ENCODE data around the gene DEXI.
"Not testable (repeated sequence)": the region's sequence is repeated elsewhere in the genome, so short reads cannot be mapped to it uniquely, and the experiment has no call there.

The DEXI gene

DNA sequence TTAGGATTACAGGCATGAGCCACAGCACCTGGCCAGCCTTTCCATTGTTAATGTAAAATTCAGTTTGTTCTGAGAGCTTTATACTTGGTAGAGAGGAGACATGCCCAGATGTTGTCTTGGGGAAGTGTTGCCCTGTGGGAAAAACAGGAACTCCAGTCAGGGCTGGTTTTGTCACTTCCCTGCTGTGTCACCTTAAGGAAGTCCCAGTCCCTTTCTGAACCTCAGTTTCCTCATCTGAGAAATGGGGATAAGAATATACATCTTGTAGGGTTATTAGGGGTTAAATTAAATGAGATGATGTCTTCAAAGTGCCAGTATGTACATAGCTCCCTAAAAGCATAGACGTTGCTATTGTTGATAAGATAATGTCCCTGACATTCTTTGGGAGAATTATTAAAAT lies 27.3 kb upstream of the DEXI start:
- Histone ChIP-seq H3K4me3 (ENCODE audit: low read length) (no peak overlapping the region), H3K9me3 (ENCODE audit: control insufficient read depth, insufficient read depth, low read length) (no peaks in the 10 kb centered on the region), H3K36me3 (ENCODE audit: control insufficient read depth, insufficient read depth, low read length) (no peaks in the 10 kb centered on the region), H3K4me1 (ENCODE audit: control insufficient read depth, insufficient read depth, low read length) (0 out of 2 replicates have a peak, but pooled peaks cover 1% of the 10 kb centered on the region), H3K27me3 (ENCODE audit: control insufficient read depth, insufficient read depth, low read length) (no peaks in the 10 kb centered on the region), H3K27ac (ENCODE audit: low read length) (no peak overlapping the region)
- DNase-seq (ENCODE audit: low read depth, low spot score) = no peak
- WGBS (ENCODE audit: insufficient coverage, insufficient read length) = no CpG with 5 or more reads among the region's 1 CpG

DNA sequence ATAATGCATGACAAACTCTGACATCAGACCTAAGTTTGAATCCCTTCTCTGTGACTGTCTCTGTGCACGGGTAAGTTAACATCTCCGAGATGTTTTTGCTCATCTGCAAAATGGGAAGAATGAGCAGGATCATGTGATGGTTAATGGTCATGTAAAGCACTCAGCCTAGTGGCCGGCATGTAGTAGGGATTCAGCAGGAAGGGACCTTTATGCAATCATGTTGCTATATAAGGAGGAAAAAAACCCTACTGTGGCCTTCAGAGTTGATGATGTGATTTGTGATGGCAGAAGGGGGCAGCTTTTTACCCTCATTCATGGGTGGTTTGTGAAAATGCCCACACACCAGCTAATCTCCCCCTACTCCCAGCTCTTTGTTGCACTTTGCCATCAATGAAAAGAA lies 26.2 kb upstream of the DEXI start:
- Histone ChIP-seq H3K27ac (ENCODE audit: low read length) (no peak overlapping the region), H3K9me3 (ENCODE audit: control insufficient read depth, insufficient read depth, low read length) (no peaks in the 10 kb centered on the region), H3K4me1 (ENCODE audit: control insufficient read depth, insufficient read depth, low read length) (peaks cover 5% of the 10 kb centered on the region; the same call in 1 of the 2 replicates), H3K4me3 (ENCODE audit: low read length) (no peak overlapping the region), H3K36me3 (ENCODE audit: control insufficient read depth, insufficient read depth, low read length) (no peaks in the 10 kb centered on the region), H3K27me3 (ENCODE audit: control insufficient read depth, insufficient read depth, low read length) (no peaks in the 10 kb centered on the region)
- no CpG with 5 or more reads among the region's 3 CpGs for WGBS (ENCODE audit: insufficient coverage, insufficient read length)
- DNase-seq (ENCODE audit: low read depth, low spot score) = no peak

DNA sequence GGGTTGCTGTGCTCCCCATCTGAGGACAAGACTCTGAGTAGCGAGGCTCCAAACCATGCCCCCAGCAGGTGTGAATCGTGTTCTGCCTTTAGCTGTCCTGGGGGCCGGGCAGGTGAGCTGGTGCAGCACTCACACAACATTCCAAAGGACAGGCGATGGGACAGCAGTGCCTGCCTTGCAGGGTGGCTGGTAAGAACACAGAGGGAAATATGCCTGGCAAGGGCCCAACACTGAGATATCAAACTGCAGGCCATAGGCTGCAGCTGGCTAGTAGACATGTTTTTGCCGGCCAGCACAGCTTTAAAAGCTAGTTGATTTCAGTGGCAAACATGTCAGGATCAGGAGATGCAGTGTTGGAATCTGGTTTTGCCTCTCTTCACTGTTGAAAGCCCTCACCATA lies 25.7 kb upstream of the DEXI start:
- H3K36me3 ChIP-seq (ENCODE audit: control insufficient read depth, insufficient read depth, low read length) = no peaks in the 10 kb centered on the region
- H3K27me3 ChIP-seq (ENCODE audit: control insufficient read depth, insufficient read depth, low read length) = no peaks in the 10 kb centered on the region
- DNase-seq (ENCODE audit: low read depth, low spot score) = no peak
- H3K4me3 ChIP-seq (ENCODE audit: low read length) = no peak overlapping the region
- H3K27ac ChIP-seq (ENCODE audit: low read length) = no peak overlapping the region
- no CpG with 5 or more reads among the region's 5 CpGs for WGBS (ENCODE audit: insufficient coverage, insufficient read length)
- peaks cover 5% of the 10 kb centered on the region; the same call in 1 of the 2 replicates for H3K4me1 ChIP-seq (ENCODE audit: control insufficient read depth, insufficient read depth, low read length)
- no peaks in the 10 kb centered on the region for H3K9me3 ChIP-seq (ENCODE audit: control insufficient read depth, insufficient read depth, low read length)

DNA sequence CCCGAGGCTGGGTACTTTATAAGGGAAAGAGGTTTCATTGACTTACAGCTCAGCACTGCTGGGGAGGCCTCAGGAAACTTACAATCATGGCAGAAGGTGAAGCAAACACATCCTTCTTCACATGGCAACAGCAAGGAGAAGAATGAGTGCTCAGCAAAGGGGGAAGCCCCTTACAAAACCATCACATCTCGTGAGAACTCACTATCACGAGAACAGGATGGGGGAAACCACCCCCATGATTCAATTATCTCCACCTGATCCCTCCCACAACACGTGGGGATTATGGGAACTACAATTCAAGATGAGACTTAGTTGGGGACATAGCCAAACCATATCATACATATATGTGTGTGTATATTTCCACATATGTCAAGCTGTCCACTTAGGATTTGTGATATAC lies 24.3 kb upstream of the DEXI start:
- not testable (repeated sequence) for H3K36me3 ChIP-seq (ENCODE audit: control insufficient read depth, insufficient read depth, low read length); H3K9me3 ChIP-seq (ENCODE audit: control insufficient read depth, insufficient read depth, low read length); H3K4me3 ChIP-seq (ENCODE audit: low read length); H3K27me3 ChIP-seq (ENCODE audit: control insufficient read depth, insufficient read depth, low read length); H3K27ac ChIP-seq (ENCODE audit: low read length); DNase-seq (ENCODE audit: low read depth, low spot score); H3K4me1 ChIP-seq (ENCODE audit: control insufficient read depth, insufficient read depth, low read length)
- no CpG with 5 or more reads among the region's 4 CpGs for WGBS (ENCODE audit: insufficient coverage, insufficient read length)

DNA sequence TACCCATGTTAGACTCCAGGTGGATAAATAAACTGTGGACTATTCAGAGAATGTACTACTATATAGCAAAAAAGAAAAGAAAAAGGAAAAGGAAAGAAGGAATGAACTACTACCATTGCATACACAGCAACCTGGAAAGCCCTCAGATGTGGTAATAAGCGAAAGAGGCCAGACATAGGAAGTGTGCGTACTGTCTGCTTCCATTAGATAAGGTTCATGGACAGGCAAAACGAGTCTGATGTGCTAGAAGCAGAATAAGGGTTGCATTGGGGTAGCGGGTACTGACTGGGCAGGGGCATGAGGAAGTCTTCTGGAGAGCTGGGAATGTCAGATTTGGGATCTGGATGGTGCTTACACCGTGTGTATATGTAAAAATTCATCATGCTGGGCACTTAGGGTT lies 23.9 kb upstream of the DEXI start:
- no CpG with 5 or more reads among the region's 5 CpGs for WGBS (ENCODE audit: insufficient coverage, insufficient read length)
- Histone ChIP-seq H3K27ac (ENCODE audit: low read length) (no peak overlapping the region), H3K36me3 (ENCODE audit: control insufficient read depth, insufficient read depth, low read length) (no peaks in the 10 kb centered on the region), H3K4me1 (ENCODE audit: control insufficient read depth, insufficient read depth, low read length) (peaks cover 3% of the 10 kb centered on the region; the same call in 1 of the 2 replicates), H3K27me3 (ENCODE audit: control insufficient read depth, insufficient read depth, low read length) (no peaks in the 10 kb centered on the region), H3K4me3 (ENCODE audit: low read length) (no peak overlapping the region), H3K9me3 (ENCODE audit: control insufficient read depth, insufficient read depth, low read length) (no peaks in the 10 kb centered on the region)
- no peak for DNase-seq (ENCODE audit: low read depth, low spot score)

DNA sequence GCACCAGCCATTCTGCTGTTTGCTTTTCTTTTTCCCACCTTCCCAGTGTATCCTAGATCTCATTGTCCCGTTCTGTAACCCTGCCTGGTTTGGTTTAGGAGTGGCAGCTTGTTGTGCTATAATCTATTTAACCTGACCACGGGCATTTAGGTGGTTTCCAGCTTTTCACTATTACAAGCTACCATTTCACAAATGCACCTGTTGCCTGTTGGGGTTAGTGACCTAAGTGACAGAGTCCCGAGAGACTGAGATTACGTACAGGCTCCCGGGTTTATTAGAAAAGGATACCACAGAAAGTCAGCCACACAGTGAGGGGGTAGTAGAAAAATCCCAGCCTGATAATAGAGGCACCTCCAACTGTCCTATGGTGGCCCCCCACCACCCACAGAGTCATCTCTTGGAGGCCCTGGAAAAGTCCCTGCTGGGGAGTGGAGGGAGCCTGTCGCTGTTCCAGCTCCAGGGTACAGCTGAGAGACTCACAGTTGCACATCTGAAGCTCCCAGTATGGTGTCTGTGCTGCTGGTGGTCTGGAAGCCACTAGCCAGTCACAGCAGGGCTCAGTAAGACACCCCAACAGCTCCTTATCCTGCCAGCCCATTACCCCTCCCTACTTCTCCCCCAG lies 23.3 kb upstream of the DEXI start:
- no peaks in the 10 kb centered on the region for H3K27me3 ChIP-seq (ENCODE audit: control insufficient read depth, insufficient read depth, low read length)
- H3K9me3 ChIP-seq (ENCODE audit: control insufficient read depth, insufficient read depth, low read length) = no peaks in the 10 kb centered on the region
- no CpG with 5 or more reads among the region's 6 CpGs for WGBS (ENCODE audit: insufficient coverage, insufficient read length)
- no peaks in the 10 kb centered on the region for H3K36me3 ChIP-seq (ENCODE audit: control insufficient read depth, insufficient read depth, low read length)
- no peak overlapping the region for H3K4me3 ChIP-seq (ENCODE audit: low read length)
- no peak overlapping the region for H3K27ac ChIP-seq (ENCODE audit: low read length)
- peaks cover 3% of the 10 kb centered on the region; the same call in 1 of the 2 replicates for H3K4me1 ChIP-seq (ENCODE audit: control insufficient read depth, insufficient read depth, low read length)
- DNase-seq (ENCODE audit: low read depth, low spot score) = no peak

DNA sequence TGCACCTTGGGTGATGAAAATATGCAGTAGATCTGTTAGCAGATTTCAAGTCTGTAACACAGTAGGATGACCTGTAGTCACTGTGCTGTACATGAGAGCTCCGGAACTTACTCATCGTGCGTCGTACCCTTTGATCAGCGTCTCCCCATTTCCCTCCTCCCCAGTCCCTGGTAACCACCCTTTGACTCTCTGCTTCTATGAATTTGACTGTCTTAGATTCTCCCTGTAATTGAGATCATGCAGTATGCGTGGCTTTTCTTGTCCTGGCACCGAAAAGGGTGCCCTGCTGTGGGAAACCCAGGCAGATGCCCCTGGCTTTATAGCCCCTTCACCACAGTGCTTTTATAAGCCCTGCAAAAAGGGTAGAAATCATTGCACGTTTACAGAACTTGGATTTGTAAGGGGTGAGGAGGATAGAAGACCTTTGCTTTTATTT lies 22.6 kb upstream of the DEXI start:
- no peaks in the 10 kb centered on the region for H3K27me3 ChIP-seq (ENCODE audit: control insufficient read depth, insufficient read depth, low read length)
- no CpG with 5 or more reads among the region's 8 CpGs for WGBS (ENCODE audit: insufficient coverage, insufficient read length)
- no peak overlapping the region for H3K27ac ChIP-seq (ENCODE audit: low read length)
- H3K4me3 ChIP-seq (ENCODE audit: low read length) = no peak overlapping the region
- H3K36me3 ChIP-seq (ENCODE audit: control insufficient read depth, insufficient read depth, low read length) = no peaks in the 10 kb centered on the region
- peaks cover 3% of the 10 kb centered on the region; the same call in 1 of the 2 replicates for H3K4me1 ChIP-seq (ENCODE audit: control insufficient read depth, insufficient read depth, low read length)
- no peak for DNase-seq (ENCODE audit: low read depth, low spot score)
- no peaks in the 10 kb centered on the region for H3K9me3 ChIP-seq (ENCODE audit: control insufficient read depth, insufficient read depth, low read length)

DNA sequence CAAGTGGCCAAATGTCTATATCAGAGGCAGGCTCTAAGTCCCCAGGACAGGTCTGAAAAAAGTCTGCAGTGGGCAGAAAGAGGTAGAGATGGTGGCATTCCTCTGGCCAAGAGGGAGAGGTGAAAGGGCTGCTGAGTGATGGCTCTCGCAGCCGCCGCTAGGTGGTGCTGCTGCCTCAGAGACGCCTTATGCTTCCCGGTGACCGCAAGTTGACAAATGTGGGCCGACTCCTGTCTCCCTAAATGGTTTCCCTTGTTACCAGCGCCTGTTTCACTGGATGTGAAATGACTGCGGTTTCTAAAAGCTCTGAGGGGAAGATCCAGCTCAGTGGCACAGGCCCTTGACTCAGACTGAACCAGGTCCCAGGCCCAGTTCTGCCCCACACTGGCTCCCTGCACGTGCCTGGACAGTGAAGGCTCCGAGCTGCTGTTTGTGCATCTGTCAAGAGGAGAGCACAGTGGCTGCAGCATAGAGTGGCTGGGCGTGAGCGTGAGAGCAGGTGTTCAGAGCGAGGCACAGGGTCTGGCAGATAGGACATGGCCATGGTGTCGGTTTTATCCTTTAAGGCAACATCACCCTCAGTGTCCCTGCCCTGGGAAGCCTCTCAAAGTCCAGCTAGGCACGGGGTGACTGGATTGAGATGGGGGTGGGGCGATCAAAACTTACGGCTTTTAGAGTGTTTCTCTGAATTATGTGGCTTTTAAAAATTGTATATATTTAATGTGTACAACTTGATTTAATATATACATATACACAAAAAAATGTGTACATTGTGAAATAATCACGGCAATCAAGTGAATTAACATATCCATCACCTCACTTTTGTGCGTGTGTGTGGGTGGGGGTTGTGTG lies 22.0 kb upstream of the DEXI start:
- H3K27ac ChIP-seq (ENCODE audit: low read length) = no peak overlapping the region
- no peaks in the 10 kb centered on the region for H3K36me3 ChIP-seq (ENCODE audit: control insufficient read depth, insufficient read depth, low read length)
- WGBS (ENCODE audit: insufficient coverage, insufficient read length) = no CpG with 5 or more reads among the region's 20 CpGs
- H3K4me1 ChIP-seq (ENCODE audit: control insufficient read depth, insufficient read depth, low read length) = peaks cover 3% of the 10 kb centered on the region; the same call in 1 of the 2 replicates
- DNase-seq (ENCODE audit: low read depth, low spot score) = no peak
- H3K27me3 ChIP-seq (ENCODE audit: control insufficient read depth, insufficient read depth, low read length) = no peaks in the 10 kb centered on the region
- no peak overlapping the region for H3K4me3 ChIP-seq (ENCODE audit: low read length)
- no peaks in the 10 kb centered on the region for H3K9me3 ChIP-seq (ENCODE audit: control insufficient read depth, insufficient read depth, low read length)

DNA sequence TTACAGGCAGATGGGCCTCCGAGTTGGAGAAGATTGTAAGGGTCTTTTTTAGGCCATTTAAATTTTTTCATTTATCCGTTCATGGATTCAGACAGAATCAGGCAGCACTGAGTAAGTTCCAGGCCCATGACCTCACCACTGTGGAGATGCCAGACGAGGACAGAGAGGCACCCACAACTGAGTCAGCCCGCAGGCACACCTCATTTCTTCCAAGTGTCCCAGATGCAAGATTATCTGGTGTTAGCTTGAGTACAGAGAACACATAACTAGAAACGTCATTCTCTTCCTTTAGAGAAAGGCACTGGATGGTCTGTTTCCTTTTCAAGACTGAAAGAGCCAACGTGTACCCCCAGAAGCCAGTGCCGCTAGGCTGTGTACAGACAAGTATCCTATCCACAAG lies 19.0 kb upstream of the DEXI start:
- Histone ChIP-seq H3K36me3 (ENCODE audit: control insufficient read depth, insufficient read depth, low read length) (no peaks in the 10 kb centered on the region), H3K4me1 (ENCODE audit: control insufficient read depth, insufficient read depth, low read length) (peaks cover 3% of the 10 kb centered on the region; the same call in 1 of the 2 replicates), H3K27ac (ENCODE audit: low read length) (no peak overlapping the region), H3K9me3 (ENCODE audit: control insufficient read depth, insufficient read depth, low read length) (no peaks in the 10 kb centered on the region), H3K4me3 (ENCODE audit: low read length) (no peak overlapping the region), H3K27me3 (ENCODE audit: control insufficient read depth, insufficient read depth, low read length) (no peaks in the 10 kb centered on the region)
- DNase-seq (ENCODE audit: low read depth, low spot score) = no peak
- no CpG with 5 or more reads among the region's 7 CpGs for WGBS (ENCODE audit: insufficient coverage, insufficient read length)

DNA sequence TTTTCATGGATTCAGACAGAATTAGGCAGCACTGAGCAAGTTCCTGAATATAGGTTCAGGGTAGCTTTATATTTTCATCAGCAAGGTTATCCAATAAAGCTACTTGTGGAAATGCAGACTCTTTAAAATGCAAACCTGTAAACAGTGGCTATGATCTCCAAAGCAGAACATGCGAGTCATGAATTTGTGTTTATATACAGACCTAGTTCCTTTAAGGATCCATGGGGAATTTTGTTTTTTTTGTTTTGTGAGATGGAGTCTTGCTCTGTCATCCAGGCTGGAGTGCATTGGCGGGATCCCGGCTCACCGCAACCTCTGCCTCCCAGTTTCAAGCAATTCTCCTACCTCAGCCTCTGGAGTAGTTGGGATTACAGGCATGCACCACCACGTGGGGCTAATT lies 16.9 kb upstream of the DEXI start:
- no peak for DNase-seq (ENCODE audit: low read depth, low spot score)
- no peaks in the 10 kb centered on the region for H3K9me3 ChIP-seq (ENCODE audit: control insufficient read depth, insufficient read depth, low read length)
- no peaks in the 10 kb centered on the region for H3K27me3 ChIP-seq (ENCODE audit: control insufficient read depth, insufficient read depth, low read length)
- WGBS (ENCODE audit: insufficient coverage, insufficient read length) = no CpG with 5 or more reads among the region's 5 CpGs
- peaks cover under 1% of the 10 kb centered on the region; the same call in 1 of the 2 replicates for H3K4me1 ChIP-seq (ENCODE audit: control insufficient read depth, insufficient read depth, low read length)
- H3K27ac ChIP-seq (ENCODE audit: low read length) = no peak overlapping the region
- H3K4me3 ChIP-seq (ENCODE audit: low read length) = no peak overlapping the region
- no peaks in the 10 kb centered on the region for H3K36me3 ChIP-seq (ENCODE audit: control insufficient read depth, insufficient read depth, low read length)
